Breast epithelium (tissue), 3 donors: ENCODE measurements around the gene CGNL1.

Experiments
- CTCF ChIP-seq, 3 donors: fragments of 450-650 bp; IDR thresholded peaks; one replicate each; pipeline ENCODE4 v1.5.1; 2016 to 2017; ENCODE audit warnings: antibody characterized with exemption in 3 of 3, mild to moderate bottlenecking in 3 of 3, moderate library complexity in 3 of 3
- POLR2A ChIP-seq: fragments of 450-650 bp; IDR thresholded peaks from one replicate; pipeline ENCODE4 v1.6.1; 2016; ENCODE audit warnings: antibody characterized with exemption, mild to moderate bottlenecking, moderate library complexity

DNA sequence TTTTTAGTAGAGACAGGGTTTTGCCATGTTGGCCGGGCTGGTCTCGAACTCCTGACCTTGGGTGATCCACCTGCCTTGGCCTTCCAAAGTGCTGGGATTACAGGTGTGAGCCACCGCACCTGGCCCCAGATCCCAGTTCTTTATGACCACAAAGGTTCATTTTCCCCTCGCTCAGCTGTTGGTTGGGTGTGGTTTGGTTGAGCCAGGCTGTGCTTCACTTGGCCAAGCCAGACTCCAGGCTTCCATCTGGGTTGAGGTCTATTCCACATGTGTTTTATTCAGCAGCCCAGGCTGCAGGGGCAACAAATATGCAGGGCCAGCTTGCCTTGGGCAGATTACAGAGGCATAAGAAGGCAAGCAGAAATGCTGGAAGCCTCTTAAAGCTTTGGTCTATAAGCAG lies 13.7 kb downstream of the CGNL1 start:
- TF ChIP-seq POLR2A (no peak), CTCF (IDR thresholded peaks at IDR 0.05) (no peak)
